ENCODE measurements around the gene CD52.

- TF ChIP-seq POLR2AphosphoS5 (IDR thresholded peaks at IDR 0.05) (peak in 2 of 3 donors; percentile 10 to 22), POLR2A (IDR thresholded peaks at IDR 0.05) (no peak)
- TF ChIP-seq, protein P1, sequence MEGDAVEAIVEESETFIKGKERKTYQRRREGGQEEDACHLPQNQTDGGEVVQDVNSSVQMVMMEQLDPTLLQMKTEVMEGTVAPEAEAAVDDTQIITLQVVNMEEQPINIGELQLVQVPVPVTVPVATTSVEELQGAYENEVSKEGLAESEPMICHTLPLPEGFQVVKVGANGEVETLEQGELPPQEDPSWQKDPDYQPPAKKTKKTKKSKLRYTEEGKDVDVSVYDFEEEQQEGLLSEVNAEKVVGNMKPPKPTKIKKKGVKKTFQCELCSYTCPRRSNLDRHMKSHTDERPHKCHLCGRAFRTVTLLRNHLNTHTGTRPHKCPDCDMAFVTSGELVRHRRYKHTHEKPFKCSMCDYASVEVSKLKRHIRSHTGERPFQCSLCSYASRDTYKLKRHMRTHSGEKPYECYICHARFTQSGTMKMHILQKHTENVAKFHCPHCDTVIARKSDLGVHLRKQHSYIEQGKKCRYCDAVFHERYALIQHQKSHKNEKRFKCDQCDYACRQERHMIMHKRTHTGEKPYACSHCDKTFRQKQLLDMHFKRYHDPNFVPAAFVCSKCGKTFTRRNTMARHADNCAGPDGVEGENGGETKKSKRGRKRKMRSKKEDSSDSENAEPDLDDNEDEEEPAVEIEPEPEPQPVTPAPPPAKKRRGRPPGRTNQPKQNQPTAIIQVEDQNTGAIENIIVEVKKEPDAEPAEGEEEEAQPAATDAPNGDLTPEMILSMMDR (IDR thresholded peaks at IDR 0.05), result no peak
These were observed 38.9 kb upstream of the CD52 start for GRCh38 chr1:26278724-26279455.
